Left cardiac atrium (tissue), 4 donors: ENCODE results near the gene LYSET. TPM values are rescaled to one million over a fixed set of nuclear protein-coding genes. Genes with fewer than 3 reads are reported as not detected.
"Not testable (repeated sequence)": the region's sequence is repeated elsewhere in the genome, so short reads cannot be mapped to it uniquely, and the experiment has no call there.

Experiments
- ATAC-seq, 2 donors: fragments of 200-7000 bp; cut with Tn5 transposase; one replicate each; pipeline ENCODE4 v1.9.1; 2020; ENCODE audit warnings: mild to moderate bottlenecking in 2 of 2, moderate library complexity in 2 of 2
- DNase-seq: peaks from one replicate; pipeline ENCODE4 v3.0.0-alpha.2; 2020
- intact Hi-C, 2 donors: fragments of 100-400 bp; cut with DNase I; formaldehyde crosslinking; loops; one replicate each; pipeline versions ENCODE4 v1.14.1 to v1.15.1; 2022 to 2023
- long read RNA-seq: library from polyadenylated mRNA; unstranded; transcript quantifications from one replicate; pipeline ENCODE4 v2.0.0, GENCODE V29; 2021
- total RNA-seq, 2 donors: library from RNA; stranded (reverse); fragmentation: NEBNext Ultra II Directional; extraction: Animal tissue kit (Norgen Biotek cat#: 25700); gene quantifications; one replicate each; pipeline ENCODE4 v1.2.1, GENCODE V29; 2021
- donor health status: DM: no; HTN: yes; CAD: no.
- donor health status: DM: no; HTN: yes; CAD: no; lungs with severe emphysema.
- donor health status: DM: yes; HTN: yes; CAD: no.
- donor health status: Dilated cardiomyopathy.

LYSET gene, protein sequence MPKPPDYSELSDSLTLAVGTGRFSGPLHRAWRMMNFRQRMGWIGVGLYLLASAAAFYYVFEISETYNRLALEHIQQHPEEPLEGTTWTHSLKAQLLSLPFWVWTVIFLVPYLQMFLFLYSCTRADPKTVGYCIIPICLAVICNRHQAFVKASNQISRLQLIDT
- total RNA-seq, result 10 to 100 TPM; 17.6 to 20.8 TPM
- long read RNA-seq, transcript TMEM251-201 (2 exons, 909 nt), result major isoform, 5 of 5 reads
- long read RNA-seq, partial matches to known transcripts, result 0 of 5 reads
- long read RNA-seq, other reads (novel, unspliced or antisense), result 0 of 5 reads

GRCh38 chr14:93184391-93185348 is at the start of gene LYSET, which contains the start of gene MOAP1:
TSS of gene LYSET (plus strand) at chr14:93185317. CDS start at chr14:93185406, 89 bp downstream.
TSS of gene MOAP1 (minus strand) at chr14:93184897. CDS start at chr14:93184242, 655 bp downstream.
- intact Hi-C loops, result no loop called here
- DNase-seq (peak; percentile 90), ATAC-seq (peak; percentile 97)

GRCh38 chr14:93135399-93135798 is 49.7 kb upstream of the LYSET start:
- intact Hi-C loops, result loop anchor here in 1 of 2 donors (5.0 kb wide), 1 partner anchor 183 kb away; no protein-coding TSS in a partner anchor
- no peak for ATAC-seq
- no peak for DNase-seq

DNA sequence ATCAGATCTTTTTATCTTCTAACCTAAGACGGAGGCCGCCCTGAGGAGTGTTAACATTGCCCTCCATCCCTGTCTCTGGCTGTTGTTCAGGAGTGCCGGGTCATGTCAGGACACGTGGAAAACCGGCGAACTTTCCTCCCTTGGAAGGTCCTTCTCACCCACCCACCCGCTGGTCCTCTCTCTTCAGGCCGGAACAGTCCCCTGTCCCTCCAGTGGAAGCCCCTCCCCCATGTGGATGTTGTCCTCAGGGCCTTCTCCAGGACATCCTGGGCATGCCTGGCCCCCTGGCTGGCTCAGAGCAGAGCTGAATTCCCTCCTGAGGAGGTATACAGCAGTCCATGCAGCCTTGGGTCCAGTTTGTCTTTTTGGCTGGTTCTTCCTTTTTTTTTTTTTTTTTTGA is 49.1 kb upstream of the LYSET start:
- no peak for ATAC-seq
- intact Hi-C loops, result loop anchor here in 1 of 2 donors (5.0 kb wide), 1 partner anchor 184 kb away; no protein-coding TSS in a partner anchor
- no peak for DNase-seq

- ATAC-seq, result not testable (repeated sequence)
Observed at GRCh38 chr14:93136508-93136907, 48.6 kb upstream of the LYSET start.

GRCh38 chr14:93137864-93138263 is 47.3 kb upstream of the LYSET start:
- peak; percentile 51 for DNase-seq
- ATAC-seq, result peak; percentile 60 to 71
- intact Hi-C loops, result loop anchor here in 1 of 2 donors (5.0 kb wide), 1 partner anchor 186 kb away; no protein-coding TSS in a partner anchor

More at GRCh38 chr14:93136508-93136907, 48.6 kb upstream of the LYSET start:
- DNase-seq, result not testable (repeated sequence)
- intact Hi-C loops, result loop anchor here in 1 of 2 donors (5.0 kb wide), 1 partner anchor 184 kb away; no protein-coding TSS in a partner anchor

DNA sequence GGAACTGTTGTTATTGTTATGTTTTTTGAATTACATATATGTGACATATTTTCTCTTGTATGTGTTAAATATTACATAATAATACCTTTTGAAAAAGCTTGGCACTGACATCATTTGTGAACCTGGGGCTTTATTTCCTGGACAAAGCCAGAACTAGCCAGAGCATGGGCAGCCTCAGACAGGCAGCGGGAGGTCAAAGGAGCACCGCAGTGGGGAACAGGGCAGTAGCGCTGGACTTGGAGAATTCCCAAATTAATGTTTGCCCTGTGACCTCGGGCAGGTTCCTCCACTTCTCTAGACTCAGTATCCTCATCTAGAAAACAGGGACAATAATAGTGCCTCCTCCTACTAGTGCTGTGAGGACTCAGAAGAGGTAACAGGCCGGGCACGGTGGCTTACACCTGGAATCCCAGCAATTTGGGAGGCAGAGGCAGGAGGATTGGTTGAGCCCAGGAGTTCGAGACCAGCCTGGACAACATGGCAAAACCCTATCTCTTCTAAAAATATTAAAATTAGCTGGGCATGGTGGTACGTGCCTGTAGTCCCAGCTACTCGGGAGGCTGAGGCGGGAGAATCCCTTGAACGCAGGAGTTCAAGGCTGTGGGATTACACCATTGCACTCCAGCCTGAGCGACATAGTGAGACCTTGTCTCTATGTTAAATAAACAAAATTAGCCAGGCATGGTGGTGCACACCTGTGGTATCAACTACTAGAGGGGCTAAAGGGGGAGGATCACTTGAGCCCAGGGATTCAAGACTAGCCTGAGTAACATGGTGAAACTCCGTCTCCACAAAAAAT is 42.1 kb upstream of the LYSET start:
- DNase-seq (no peak), ATAC-seq (no peak)
- intact Hi-C loops, result no loop called here

DNA sequence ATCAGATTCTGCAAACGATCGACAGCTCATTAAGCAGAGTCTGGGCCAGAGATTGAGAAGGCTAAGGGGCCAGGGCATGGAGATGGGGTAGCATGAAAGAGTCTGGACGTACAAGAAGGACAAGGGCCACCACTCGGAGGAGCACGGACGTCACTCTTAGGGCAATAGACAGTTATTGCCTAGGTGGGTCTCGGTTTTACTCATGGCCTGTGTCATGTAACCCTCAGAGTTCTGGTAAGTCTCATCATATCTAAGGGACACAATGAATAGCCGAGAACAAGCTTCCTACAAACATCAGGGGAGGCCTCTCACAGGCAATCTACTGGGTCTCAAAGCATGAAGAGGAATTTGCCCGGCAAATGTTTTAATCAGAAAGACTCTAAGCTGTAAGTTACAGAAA is 39.0 kb upstream of the LYSET start:
- ATAC-seq, result no peak
- no peak for DNase-seq
- intact Hi-C loops, result no loop called here

DNA sequence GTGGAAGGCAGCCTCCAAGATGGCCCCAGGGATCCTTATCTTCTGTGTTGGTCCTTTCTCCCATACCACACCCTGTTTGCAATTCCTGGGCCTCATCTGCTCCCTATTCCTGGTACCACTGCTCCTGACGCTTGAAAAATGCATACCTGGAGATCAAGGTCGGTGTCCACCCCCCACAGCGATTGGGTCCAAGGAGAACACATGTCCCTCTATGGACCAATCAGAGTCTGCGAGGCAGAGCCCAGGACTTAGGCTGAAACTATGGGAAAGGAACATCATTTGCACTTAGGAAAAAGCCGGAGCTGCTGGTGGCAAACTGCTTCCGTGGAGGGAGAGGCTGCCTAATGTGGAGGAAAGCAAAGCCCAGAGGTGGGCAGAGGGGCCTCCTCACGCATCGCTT is 36.1 kb upstream of the LYSET start:
- DNase-seq, result no peak
- intact Hi-C loops, result no loop called here
- ATAC-seq, result no peak

- intact Hi-C loops, result no loop called here
- peak in 1 of 2 donors; percentile 32 for ATAC-seq
- no peak for DNase-seq
Observed at GRCh38 chr14:93150227-93151208, 34.6 kb upstream of the LYSET start.

GRCh38 chr14:93153121-93153520 is 32.0 kb upstream of the LYSET start:
- ATAC-seq (no peak), DNase-seq (no peak)
- intact Hi-C loops, result no loop called here

DNA sequence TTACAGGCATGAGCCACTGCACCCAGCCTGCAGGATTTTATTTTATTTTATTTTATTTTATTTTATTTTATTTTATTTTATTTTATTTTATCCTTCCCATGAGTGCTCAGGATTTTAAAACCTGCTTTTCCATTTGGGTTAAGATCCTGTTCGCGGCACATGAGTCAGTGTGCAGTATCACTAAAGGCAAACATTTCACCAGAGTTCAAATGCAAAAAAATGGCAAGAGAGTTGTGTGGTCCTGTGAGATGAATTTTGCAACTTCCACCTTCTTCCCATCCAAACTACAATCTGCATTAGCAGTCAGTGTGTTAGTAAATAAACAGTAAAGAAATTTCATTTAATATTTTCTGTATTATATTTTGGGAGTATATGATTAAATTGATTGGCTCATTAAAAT is 29.4 kb upstream of the LYSET start:
- ATAC-seq, result no peak
- DNase-seq, result no peak
- intact Hi-C loops, result no loop called here

GRCh38 chr14:93156693-93157369 is 28.3 kb upstream of the LYSET start:
- DNase-seq (no peak), ATAC-seq (no peak)
- intact Hi-C loops, result no loop called here

GRCh38 chr14:93158349-93158748 is 26.8 kb upstream of the LYSET start:
- ATAC-seq, DNase-seq, intact Hi-C loops: not testable (repeated sequence)

- DNase-seq, intact Hi-C loops, ATAC-seq: not testable (repeated sequence)
Observed at GRCh38 chr14:93159625-93160352, 25.3 kb upstream of the LYSET start.

- intact Hi-C loops, result no loop called here
- DNase-seq (no peak), ATAC-seq (no peak)
Observed at GRCh38 chr14:93160353-93160801, 24.7 kb upstream of the LYSET start.

- DNase-seq (no peak), ATAC-seq (no peak)
- intact Hi-C loops, result no loop called here
Observed at GRCh38 chr14:93161411-93161940, 23.6 kb upstream of the LYSET start.
